MM.1S (cell line): ENCODE data around the gene CUL1.

Experiments used
- EZH2 ChIP-seq: fragments of 300-600 bp; sonication (generic); optimal IDR thresholded peaks from 2 replicates; pipeline ENCODE3; 2017; ENCODE audit warnings: low read depth, mild to moderate bottlenecking, antibody characterized with exemption, low read length, mixed read lengths
- EZH2phosphoT487 ChIP-seq: fragments of 300-600 bp; sonication (generic); IDR thresholded peaks from 2 replicates; pipeline ENCODE4 v1.6.1; 2018; ENCODE audit warnings: antibody characterized with exemption, low read length
- TF ChIP-seq, protein P1 (sequence below): fragments of 300-600 bp; sonication (generic); IDR thresholded peaks from 2 replicates; pipeline ENCODE4 v1.5.1; 2016; ENCODE audit warnings: antibody characterized with exemption, low read length, mixed read lengths

DNA sequence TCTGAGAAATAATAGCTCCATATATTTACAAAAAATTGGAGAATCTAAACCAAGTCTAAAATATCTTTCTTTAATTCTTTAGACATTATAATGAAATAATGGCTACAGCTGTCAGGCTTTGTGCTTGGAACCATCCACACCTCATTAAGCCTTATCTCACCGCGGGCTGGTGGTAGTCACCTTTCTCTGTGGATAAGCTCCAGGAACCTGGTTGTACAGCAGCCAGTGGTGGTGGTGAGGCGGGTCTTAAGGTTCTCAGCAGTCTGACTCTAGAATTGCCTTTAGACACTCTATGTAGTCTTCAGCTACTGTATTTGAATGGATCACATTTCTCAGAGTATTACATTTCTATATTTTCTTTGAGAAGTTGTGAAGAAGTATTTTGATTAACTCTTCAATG lies 34.2 kb downstream of the CUL1 start:
- TF ChIP-seq, protein P1, sequence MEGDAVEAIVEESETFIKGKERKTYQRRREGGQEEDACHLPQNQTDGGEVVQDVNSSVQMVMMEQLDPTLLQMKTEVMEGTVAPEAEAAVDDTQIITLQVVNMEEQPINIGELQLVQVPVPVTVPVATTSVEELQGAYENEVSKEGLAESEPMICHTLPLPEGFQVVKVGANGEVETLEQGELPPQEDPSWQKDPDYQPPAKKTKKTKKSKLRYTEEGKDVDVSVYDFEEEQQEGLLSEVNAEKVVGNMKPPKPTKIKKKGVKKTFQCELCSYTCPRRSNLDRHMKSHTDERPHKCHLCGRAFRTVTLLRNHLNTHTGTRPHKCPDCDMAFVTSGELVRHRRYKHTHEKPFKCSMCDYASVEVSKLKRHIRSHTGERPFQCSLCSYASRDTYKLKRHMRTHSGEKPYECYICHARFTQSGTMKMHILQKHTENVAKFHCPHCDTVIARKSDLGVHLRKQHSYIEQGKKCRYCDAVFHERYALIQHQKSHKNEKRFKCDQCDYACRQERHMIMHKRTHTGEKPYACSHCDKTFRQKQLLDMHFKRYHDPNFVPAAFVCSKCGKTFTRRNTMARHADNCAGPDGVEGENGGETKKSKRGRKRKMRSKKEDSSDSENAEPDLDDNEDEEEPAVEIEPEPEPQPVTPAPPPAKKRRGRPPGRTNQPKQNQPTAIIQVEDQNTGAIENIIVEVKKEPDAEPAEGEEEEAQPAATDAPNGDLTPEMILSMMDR: no peak
- no peak for TF ChIP-seq EZH2
- no peak for TF ChIP-seq EZH2phosphoT487
